GM12874 (cell line): ENCODE data around the gene IRF2BP1.

Experiments
- CTCF ChIP-seq: IDR thresholded peaks from 2 replicates; pipeline ENCODE4 v1.5.1; 2011; ENCODE audit warnings: low read depth, mild to moderate bottlenecking, control low read depth, low read length, moderate library complexity; ENCODE audit not compliant: insufficient read depth

Gene IRF2BP1

GRCh38 chr19:45885556-45886426 is at the start of gene IRF2BP1:
TSS of gene IRF2BP1 (minus strand) at chr19:45886141. CDS start at chr19:45885774, 367 bp downstream.
- TF ChIP-seq CTCF: no peak

- TF ChIP-seq CTCF: no peak
These were observed 49.3 kb upstream of the IRF2BP1 start for GRCh38 chr19:45935267-45935666.

GRCh38 chr19:45934551-45935230 is 48.8 kb upstream of the IRF2BP1 start:
- no peak for TF ChIP-seq CTCF

- no peak for TF ChIP-seq CTCF
These were observed 47.8 kb upstream of the IRF2BP1 start for GRCh38 chr19:45933759-45934158.

GRCh38 chr19:45931055-45931454 is 45.1 kb upstream of the IRF2BP1 start:
- TF ChIP-seq CTCF: no peak

GRCh38 chr19:45929247-45929646 is 43.3 kb upstream of the IRF2BP1 start:
- TF ChIP-seq CTCF: no peak

GRCh38 chr19:45927565-45928261 is 41.8 kb upstream of the IRF2BP1 start:
- TF ChIP-seq CTCF: no peak
